HepG2 (cell line): ENCODE data around the gene MCC. TPM values are rescaled to one million over a fixed set of nuclear protein-coding genes. Genes with fewer than 3 reads are reported as not detected.

ENCODE experiments used
- ATAC-seq: fragments of 200-7000 bp; cut with Tn5 transposase; 3 replicates; pipeline ENCODE4 v1.9.1; 2020; ENCODE audit warnings: mild to moderate bottlenecking, moderate library complexity
- BruUV-seq: library from RNA; stranded (reverse); fragments of 400-500 nt; replicated peaks from 2 replicates; lab custom pipeline; 2021; lab: Mats Ljungman, UMichigan
- CTCF ChIA-PET: fragments of 300-600 bp; formaldehyde crosslinking; extraction: SDS; loops from one replicate; lab custom pipeline; 2021; ENCODE audit warnings: low total read pairs, inconsistent platforms, low intra/inter-chr PET ratio; lab: Yijun Ruan, JAX
- POLR2A ChIA-PET: fragments of 350-600 bp; sonication (Branson Sonifier 250); formaldehyde crosslinking; loops from one replicate; lab custom pipeline; 2020; ENCODE audit warnings: antibody characterized with exemption, inconsistent platforms; lab: Yijun Ruan, JAX
- DNase-seq: peaks from one replicate; pipeline ENCODE4 v3.0.0-alpha.2; 2015; ENCODE audit warnings: low spot score
- FAIRE-seq: peaks from 3 replicates; lab custom pipeline; 2011; peaks lifted over from hg19 to GRCh38; lab: Jason Lieb, UNC
- H2AFZ ChIP-seq: one replicate; pipeline ENCODE4 v1.6.1; 2011; ENCODE audit warnings: low read length, inconsistent platforms
- H3K27ac ChIP-seq: fragments of 300-600 bp; 3 replicates; pipeline ENCODE4 v1.8.0; 2011; ENCODE audit warnings: mixed run types, mild to moderate bottlenecking, mixed read lengths, low read length, inconsistent platforms; ENCODE audit not compliant: insufficient read depth; ENCODE audit errors: extremely low read length
- H3K27me3 ChIP-seq, 2 experiments: fragments of 200-600 bp in 1 of 2; 2 replicates in 1 of 2; 3 replicates in 1 of 2; pipeline versions ENCODE4 v1.6.0 to v1.8.0; 2011; ENCODE audit warnings: low read length in 2 of 2, mild to moderate bottlenecking in 2 of 2, moderate library complexity in 2 of 2, inconsistent platforms in 1 of 2; ENCODE audit not compliant: insufficient read depth in 2 of 2, control insufficient read depth in 1 of 2
- H3K36me3 ChIP-seq, 2 experiments: fragments of 200-600 bp in 1 of 2; replicated peaks in 1 of 2; 2 replicates in 1 of 2; 3 replicates in 1 of 2; pipeline versions ENCODE4 v1.5.1 to v1.8.0; 2011; ENCODE audit warnings: low read length in 2 of 2, inconsistent platforms in 1 of 2; ENCODE audit not compliant: insufficient read depth in 2 of 2, control insufficient read depth in 1 of 2
- H3K4me1 ChIP-seq: 2 replicates; pipeline ENCODE4 v1.5.1; 2012; ENCODE audit warnings: low read length, inconsistent platforms; ENCODE audit not compliant: insufficient read depth
- H3K4me2 ChIP-seq: 2 replicates; pipeline ENCODE4 v1.6.0; 2011; ENCODE audit warnings: low read depth, low read length, inconsistent platforms
- H3K4me3 ChIP-seq, 3 experiments: fragments of 200-600 bp in 1 of 3; sonication (generic), shearing (Covaris generic) in 1 of 3; replicated peaks in 1 of 3; 2 replicates each; pipeline ENCODE4 v1.5.1; 2011 to 2016; ENCODE audit warnings: low read length in 3 of 3, inconsistent platforms in 2 of 3, low read depth in 2 of 3, mild to moderate bottlenecking in 2 of 3, control low read depth in 1 of 3, mixed read lengths in 1 of 3; ENCODE audit not compliant: insufficient read depth in 1 of 3
- H3K79me2 ChIP-seq: one replicate; pipeline ENCODE4 v1.6.1; 2011; ENCODE audit warnings: low read length, inconsistent platforms; ENCODE audit not compliant: insufficient read depth
- H3K9ac ChIP-seq: 2 replicates; pipeline ENCODE4 v1.6.0; 2011; ENCODE audit warnings: mild to moderate bottlenecking, low read depth, low read length, inconsistent platforms; ENCODE audit not compliant: insufficient read depth
- H3K9me3 ChIP-seq: 2 replicates; pipeline ENCODE4 v1.5.1; 2012; ENCODE audit warnings: mild to moderate bottlenecking, low read length
- H4K20me1 ChIP-seq: 2 replicates; pipeline ENCODE4 v1.6.0; 2011; ENCODE audit warnings: inconsistent platforms, mild to moderate bottlenecking, low read length, moderate library complexity; ENCODE audit not compliant: insufficient read depth
- CEBPG ChIP-seq: IDR thresholded peaks from 2 replicates; pipeline ENCODE4 v1.6.1; 2016
- CENPT ChIP-seq: sonication (generic); formaldehyde crosslinking; IDR thresholded peaks from 2 replicates; pipeline ENCODE4 v1.8.0; 2022; ENCODE audit warnings: low read depth, mild to moderate bottlenecking, moderate library complexity, missing genetic modification reagents
- HDAC6 ChIP-seq: fragments of 200-600 bp; sonication (generic); IDR thresholded peaks from 2 replicates; pipeline ENCODE4 v1.7.0; 2017; ENCODE audit warnings: mild to moderate bottlenecking, antibody characterized with exemption, low read length, low read depth
- PAXIP1 ChIP-seq: sonication (generic); formaldehyde crosslinking; conservative IDR thresholded peaks from 2 replicates; pipeline ENCODE4 v1.4.0; 2020; ENCODE audit warnings: mild to moderate bottlenecking, missing genetic modification reagents, moderate library complexity
- SMARCE1 ChIP-seq: fragments of 450-650 bp; IDR thresholded peaks from 2 replicates; pipeline ENCODE4 v1.6.1; 2017; ENCODE audit warnings: borderline replicate concordance
- TRIM24 ChIP-seq: sonication (generic); formaldehyde crosslinking; IDR thresholded peaks from 2 replicates; pipeline ENCODE4 v1.8.0; 2022; ENCODE audit warnings: mild to moderate bottlenecking, missing genetic modification reagents
- TSC22D2 ChIP-seq: sonication (generic); formaldehyde crosslinking; IDR thresholded peaks from 2 replicates; pipeline ENCODE4 v1.5.1; 2020; ENCODE audit warnings: missing genetic modification reagents, mild to moderate bottlenecking, borderline replicate concordance
- ZNF431 ChIP-seq: sonication (generic); formaldehyde crosslinking; IDR thresholded peaks from 2 replicates; pipeline ENCODE4 v1.9.0; 2022; ENCODE audit warnings: missing genetic modification reagents, low read depth, mild to moderate bottlenecking, borderline replicate concordance
- ZNF850 ChIP-seq: sonication (generic); formaldehyde crosslinking; conservative IDR thresholded peaks from 2 replicates; pipeline ENCODE4 v1.9.0; 2021; ENCODE audit warnings: mild to moderate bottlenecking, missing genetic modification reagents
- ZSCAN20 ChIP-seq: sonication (generic); formaldehyde crosslinking; IDR thresholded peaks from 2 replicates; pipeline ENCODE4 v1.4.0; 2020; ENCODE audit warnings: missing genetic modification reagents, mild to moderate bottlenecking, borderline replicate concordance
- WGBS: methylation state at CpG from one replicate; pipeline ENCODE4 v1.1.6; 2017; ENCODE audit warnings: low lambda C conversion rate; 5-methylcytosine and 5-hydroxymethylcytosine counted together
- in situ Hi-C: cut with HindIII; loops from 2 replicates; pipeline ENCODE4 v1.10.0; 2017; ENCODE audit warnings: low pct_unique_long_range_greater_than_20kb; ENCODE audit not compliant: extremely low pct_ligation_motif_present
- intact Hi-C: fragments of 100-400 bp; cut with micrococcal nuclease; formaldehyde crosslinking; loops from one replicate; pipeline ENCODE4 v1.10.0; 2022; ENCODE audit not compliant: unreplicated experiment
- polyA plus RNA-seq, 8 experiments: library from polyadenylated mRNA; depleted of rRNA in 3 of 8; stranded (reverse) in 7 of 8; unstranded in 1 of 8; fragments of >200 nt; fragmentation: Illumina TruSeq in 4 of 8; extraction: Trizol in 4 of 8; gene quantifications; 2 replicates each; pipeline versions ENCODE4 v1.2.1 to v1.2.3, GENCODE V29; 2011 to 2016; ENCODE audit warnings: low read depth in 4 of 8, missing spikeins in 1 of 8, mixed read lengths in 1 of 8; ENCODE audit not compliant: insufficient read depth in 1 of 8
- total RNA-seq, 5 experiments: library from RNA; depleted of rRNA; stranded (reverse); fragments of >200 nt; fragmentation: Illumina TruSeq; extraction: Trizol; gene quantifications; 2 replicates each; pipeline ENCODE4 v1.2.3, GENCODE V29; 2016; ENCODE audit warnings: low read depth in 1 of 5
- TF ChIP-seq, protein P1 (sequence below): sonication (generic); formaldehyde crosslinking; IDR thresholded peaks from 2 replicates; pipeline ENCODE4 v1.8.0; 2022; ENCODE audit warnings: mild to moderate bottlenecking, missing genetic modification reagents, moderate library complexity
- TF ChIP-seq, protein P2 (sequence below), 2 experiments: sonication (generic) in 1 of 2; formaldehyde crosslinking in 1 of 2; IDR thresholded peaks; 2 replicates each; pipeline versions ENCODE4 v1.6.1 to v1.9.0; 2014 to 2022; ENCODE audit warnings: antibody characterized with exemption in 1 of 2, borderline replicate concordance in 1 of 2, inconsistent platforms in 1 of 2, low read depth in 1 of 2, missing genetic modification reagents in 1 of 2

Gene MCC
- total and polyA plus RNA-seq, 2 of the 13 experiments (the other 11 are each of a cell fraction or from before 2014, with no cell fraction given): 0.55 to 2.4 TPM

DNA sequence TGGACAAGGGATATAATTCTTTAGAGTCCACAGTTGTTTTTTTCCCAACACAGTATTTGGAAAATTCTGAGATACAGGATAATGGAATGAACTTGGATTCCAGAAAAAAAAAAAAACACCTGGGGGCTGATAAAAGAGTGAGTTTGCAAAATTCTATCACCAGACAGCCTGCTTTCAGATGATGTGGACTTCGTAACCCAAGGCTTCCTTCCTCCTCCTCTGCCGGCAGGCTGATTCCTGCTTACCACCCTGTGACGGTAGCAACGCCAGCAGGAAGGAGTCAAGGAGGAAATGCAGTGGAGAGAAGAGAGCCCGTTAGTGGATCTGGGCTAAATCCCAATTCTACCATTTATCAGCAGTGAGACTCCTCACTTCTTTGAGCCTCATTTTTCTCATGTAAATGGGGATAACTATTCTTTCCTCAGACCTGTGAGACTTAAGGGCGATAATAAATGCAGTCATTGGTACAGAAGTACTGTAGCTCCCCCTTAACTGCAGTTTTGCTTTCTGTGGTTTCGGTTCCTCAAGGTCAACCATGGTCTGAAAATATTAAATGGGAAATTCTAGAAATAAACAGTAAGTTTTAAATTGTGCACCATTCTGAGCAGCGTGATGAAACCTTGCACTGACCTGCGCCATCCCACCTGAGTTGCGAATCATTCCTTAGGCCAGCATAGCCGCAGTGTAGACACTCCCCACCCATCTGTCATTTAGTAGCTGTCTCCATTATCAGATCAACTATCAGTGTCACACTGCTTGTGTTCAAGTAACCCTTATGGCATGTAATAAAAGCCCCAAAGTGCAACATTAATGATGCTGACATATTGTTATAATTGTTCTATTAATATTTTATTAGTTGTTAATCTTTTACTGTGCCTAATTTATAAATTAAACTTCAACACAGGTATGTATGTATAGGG lies 440.3 kb downstream of the MCC start:
- in situ Hi-C loops: loop anchor here (25.0 kb wide), 1 partner anchor 464 kb away; the partner anchor contains the start of gene YTHDC2
- Histone ChIP-seq H3K4me2 (no peak overlapping the region), H3K36me3 (no peaks in the 10 kb centered on the region), H2AFZ (no peak overlapping the region), H3K27me3 (no peaks in the 10 kb centered on the region), H3K9ac (no peak overlapping the region), H3K4me1 (no peaks in the 10 kb centered on the region), H4K20me1 (no peaks in the 10 kb centered on the region), H3K27ac (no peak overlapping the region), H3K79me2 (no peaks in the 10 kb centered on the region), H3K4me3 (no peak overlapping the region), H3K9me3 (no peaks in the 10 kb centered on the region)
- intact Hi-C loops: no loop called here
- no peak for ATAC-seq
- ChIA-PET POLR2A (no interaction called here), CTCF (no interaction called here)
- WGBS: 88% methylated on average over 11 of the region's 11 CpGs
- no TSS peak for BruUV-seq
- no peak for FAIRE-seq
- DNase-seq: no peak
- no peak for TF ChIP-seq TRIM24 (CRISPR knock-in tag)
- TF ChIP-seq, protein P1, sequence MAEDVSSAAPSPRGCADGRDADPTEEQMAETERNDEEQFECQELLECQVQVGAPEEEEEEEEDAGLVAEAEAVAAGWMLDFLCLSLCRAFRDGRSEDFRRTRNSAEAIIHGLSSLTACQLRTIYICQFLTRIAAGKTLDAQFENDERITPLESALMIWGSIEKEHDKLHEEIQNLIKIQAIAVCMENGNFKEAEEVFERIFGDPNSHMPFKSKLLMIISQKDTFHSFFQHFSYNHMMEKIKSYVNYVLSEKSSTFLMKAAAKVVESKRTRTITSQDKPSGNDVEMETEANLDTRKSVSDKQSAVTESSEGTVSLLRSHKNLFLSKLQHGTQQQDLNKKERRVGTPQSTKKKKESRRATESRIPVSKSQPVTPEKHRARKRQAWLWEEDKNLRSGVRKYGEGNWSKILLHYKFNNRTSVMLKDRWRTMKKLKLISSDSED (CRISPR knock-in tag): no peak
- TF ChIP-seq, protein P2, sequence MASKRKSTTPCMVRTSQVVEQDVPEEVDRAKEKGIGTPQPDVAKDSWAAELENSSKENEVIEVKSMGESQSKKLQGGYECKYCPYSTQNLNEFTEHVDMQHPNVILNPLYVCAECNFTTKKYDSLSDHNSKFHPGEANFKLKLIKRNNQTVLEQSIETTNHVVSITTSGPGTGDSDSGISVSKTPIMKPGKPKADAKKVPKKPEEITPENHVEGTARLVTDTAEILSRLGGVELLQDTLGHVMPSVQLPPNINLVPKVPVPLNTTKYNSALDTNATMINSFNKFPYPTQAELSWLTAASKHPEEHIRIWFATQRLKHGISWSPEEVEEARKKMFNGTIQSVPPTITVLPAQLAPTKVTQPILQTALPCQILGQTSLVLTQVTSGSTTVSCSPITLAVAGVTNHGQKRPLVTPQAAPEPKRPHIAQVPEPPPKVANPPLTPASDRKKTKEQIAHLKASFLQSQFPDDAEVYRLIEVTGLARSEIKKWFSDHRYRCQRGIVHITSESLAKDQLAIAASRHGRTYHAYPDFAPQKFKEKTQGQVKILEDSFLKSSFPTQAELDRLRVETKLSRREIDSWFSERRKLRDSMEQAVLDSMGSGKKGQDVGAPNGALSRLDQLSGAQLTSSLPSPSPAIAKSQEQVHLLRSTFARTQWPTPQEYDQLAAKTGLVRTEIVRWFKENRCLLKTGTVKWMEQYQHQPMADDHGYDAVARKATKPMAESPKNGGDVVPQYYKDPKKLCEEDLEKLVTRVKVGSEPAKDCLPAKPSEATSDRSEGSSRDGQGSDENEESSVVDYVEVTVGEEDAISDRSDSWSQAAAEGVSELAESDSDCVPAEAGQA (IDR thresholded peaks at IDR 0.05; ENCODE audit: low read depth): no peak
- TF ChIP-seq, protein P2 (CRISPR knock-in tag; IDR thresholded peaks at IDR 0.05; ENCODE audit: borderline replicate concordance): no peak
- no peak for TF ChIP-seq HDAC6
- TF ChIP-seq ZSCAN20 (CRISPR knock-in tag): no peak
- no peak for TF ChIP-seq ZNF850 (CRISPR knock-in tag)
- TF ChIP-seq SMARCE1: no peak
- no peak for TF ChIP-seq CEBPG (CRISPR knock-in tag)
- no peak for TF ChIP-seq PAXIP1 (CRISPR knock-in tag)
- TF ChIP-seq TSC22D2 (CRISPR knock-in tag): no peak
- no peak for TF ChIP-seq CENPT (CRISPR knock-in tag)
- TF ChIP-seq ZNF431 (CRISPR knock-in tag): no peak
